GM10248 (cell line): ENCODE measurements around the gene FTCD.
"Not testable (repeated sequence)": the region's sequence is repeated elsewhere in the genome, so short reads cannot be mapped to it uniquely, and the experiment has no call there.

Experiments used
- CTCF ChIA-PET: fragments of 300-600 bp; sonication (Branson Sonifier 250); formaldehyde crosslinking; extraction: SDS; loops from one replicate; lab custom pipeline; 2021; ENCODE audit warnings: antibody characterized with exemption; lab: Yijun Ruan, JAX
- POLR2A ChIA-PET: fragments of 350-650 bp; sonication (Branson Sonifier 250); formaldehyde crosslinking; extraction: SDS; loops from one replicate; lab custom pipeline; 2020; ENCODE audit warnings: antibody characterized with exemption; lab: Yijun Ruan, JAX
- DNase-seq: peaks from one replicate; pipeline ENCODE4 v3.0.0; 2012; ENCODE audit errors: extremely low spot score
- TF ChIP-seq, protein P1 (sequence below): IDR thresholded peaks from 2 replicates; pipeline ENCODE4 v1.5.1; 2012; ENCODE audit warnings: mild to moderate bottlenecking, low read depth; ENCODE audit errors: extremely low read depth, missing control alignments, control extremely low read depth

Gene FTCD

DNA sequence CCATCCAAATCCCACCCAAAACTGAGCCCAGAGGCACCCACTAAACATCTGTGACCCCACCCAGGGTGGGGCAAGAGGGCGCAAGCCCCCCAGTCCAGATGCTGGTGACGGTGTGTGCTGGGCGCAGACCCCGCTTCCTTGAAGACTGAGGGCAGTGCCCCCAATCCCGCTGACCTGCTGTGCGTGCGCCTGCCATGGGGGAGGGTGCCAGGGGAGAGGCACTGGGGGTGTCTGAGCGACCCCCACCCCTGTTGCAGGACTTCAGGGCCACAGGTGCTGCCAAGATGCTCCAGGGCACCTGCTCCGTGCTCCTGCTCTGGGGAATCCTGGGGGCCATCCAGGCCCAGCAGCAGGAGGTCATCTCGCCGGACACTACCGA, 44.2 kb downstream of the FTCD start:
- TF ChIP-seq, protein P1, sequence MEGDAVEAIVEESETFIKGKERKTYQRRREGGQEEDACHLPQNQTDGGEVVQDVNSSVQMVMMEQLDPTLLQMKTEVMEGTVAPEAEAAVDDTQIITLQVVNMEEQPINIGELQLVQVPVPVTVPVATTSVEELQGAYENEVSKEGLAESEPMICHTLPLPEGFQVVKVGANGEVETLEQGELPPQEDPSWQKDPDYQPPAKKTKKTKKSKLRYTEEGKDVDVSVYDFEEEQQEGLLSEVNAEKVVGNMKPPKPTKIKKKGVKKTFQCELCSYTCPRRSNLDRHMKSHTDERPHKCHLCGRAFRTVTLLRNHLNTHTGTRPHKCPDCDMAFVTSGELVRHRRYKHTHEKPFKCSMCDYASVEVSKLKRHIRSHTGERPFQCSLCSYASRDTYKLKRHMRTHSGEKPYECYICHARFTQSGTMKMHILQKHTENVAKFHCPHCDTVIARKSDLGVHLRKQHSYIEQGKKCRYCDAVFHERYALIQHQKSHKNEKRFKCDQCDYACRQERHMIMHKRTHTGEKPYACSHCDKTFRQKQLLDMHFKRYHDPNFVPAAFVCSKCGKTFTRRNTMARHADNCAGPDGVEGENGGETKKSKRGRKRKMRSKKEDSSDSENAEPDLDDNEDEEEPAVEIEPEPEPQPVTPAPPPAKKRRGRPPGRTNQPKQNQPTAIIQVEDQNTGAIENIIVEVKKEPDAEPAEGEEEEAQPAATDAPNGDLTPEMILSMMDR: no peak
- DNase-seq: no peak
- CTCF ChIA-PET: no interaction called here
- POLR2A ChIA-PET: no interaction called here

DNA sequence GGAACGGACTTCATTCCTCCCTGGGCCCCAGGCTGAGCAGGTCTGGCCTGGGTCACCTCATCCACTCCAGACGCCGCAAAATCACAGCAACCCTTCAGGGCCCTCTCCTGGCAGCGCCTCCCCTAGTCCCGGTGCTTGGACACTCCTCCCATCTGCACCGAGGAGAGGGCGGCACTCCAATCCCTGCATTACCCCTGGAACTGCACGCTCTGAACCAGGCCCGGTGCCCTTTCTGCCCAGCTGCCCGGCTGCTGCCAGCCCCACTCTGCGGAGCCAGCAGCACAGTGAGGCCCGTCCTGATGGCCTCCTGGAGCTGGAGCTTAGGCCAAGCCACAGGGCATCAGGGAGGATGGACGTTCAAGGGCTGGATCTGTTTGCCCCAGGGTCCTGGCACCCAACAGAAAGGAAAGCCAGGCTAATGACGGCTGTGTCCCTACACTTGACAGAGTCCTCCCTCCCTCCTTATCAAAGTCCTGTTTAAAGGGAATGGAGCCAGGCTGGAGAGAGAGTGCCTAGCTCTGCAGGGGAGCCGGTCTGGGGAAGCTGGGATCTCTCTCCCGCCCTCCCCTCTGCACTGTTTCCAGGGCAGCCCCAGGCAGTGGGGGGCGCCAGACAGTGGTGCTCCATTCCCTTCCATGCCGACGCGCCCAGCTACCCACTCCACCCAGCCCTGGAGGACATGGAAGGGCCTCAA, 44.7 kb downstream of the FTCD start:
- ChIA-PET POLR2A (no interaction called here), CTCF (no interaction called here)
- no peak for DNase-seq
- TF ChIP-seq, protein P1: no peak

DNA sequence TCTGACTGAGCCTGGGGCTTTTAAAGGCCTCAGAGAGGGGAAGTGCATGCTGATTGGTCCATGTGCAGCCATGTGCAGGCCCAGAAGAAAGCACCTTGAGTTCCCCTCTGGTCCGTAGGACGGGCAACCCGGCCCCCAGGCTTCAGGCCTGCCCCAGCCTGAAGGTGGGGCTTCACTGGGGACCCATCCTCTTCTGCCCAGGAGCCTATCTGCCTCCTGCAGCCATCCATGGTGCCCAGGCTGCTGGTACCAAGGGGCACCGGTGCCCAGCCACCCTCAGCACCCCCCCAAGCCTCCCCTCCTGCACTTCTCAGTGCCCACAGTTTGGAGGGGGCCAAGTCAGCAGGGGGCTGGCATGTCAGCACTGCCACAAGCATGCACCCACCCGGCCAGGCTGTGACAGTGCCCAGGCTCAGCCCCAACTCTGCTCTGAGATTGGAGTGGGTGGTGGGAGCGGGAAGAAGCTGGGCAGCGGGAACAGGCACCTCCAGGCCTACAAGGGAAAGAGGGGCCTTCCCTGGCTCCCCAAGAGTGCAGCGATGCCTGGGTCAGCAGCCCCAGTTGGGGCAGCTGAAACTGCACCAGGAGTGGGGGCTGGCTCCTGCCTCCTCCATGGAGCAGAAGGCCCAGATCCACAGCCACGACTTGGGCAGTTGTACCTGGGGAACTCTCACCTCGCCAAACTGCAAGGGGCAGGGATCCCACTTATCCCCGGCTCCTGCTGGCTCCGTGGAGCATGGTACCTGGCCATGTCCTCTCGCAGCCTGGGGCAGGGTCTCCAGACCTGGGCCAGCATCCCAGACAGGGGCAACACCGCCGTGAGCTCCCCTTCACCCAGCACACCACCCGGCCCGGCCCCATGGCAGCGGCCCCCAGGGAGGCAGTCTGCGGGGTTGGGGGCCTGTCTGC, 45.8 kb downstream of the FTCD start:
- no peak for DNase-seq
- ChIA-PET CTCF (no interaction called here), POLR2A (no interaction called here)
- TF ChIP-seq, protein P1: no peak

DNA sequence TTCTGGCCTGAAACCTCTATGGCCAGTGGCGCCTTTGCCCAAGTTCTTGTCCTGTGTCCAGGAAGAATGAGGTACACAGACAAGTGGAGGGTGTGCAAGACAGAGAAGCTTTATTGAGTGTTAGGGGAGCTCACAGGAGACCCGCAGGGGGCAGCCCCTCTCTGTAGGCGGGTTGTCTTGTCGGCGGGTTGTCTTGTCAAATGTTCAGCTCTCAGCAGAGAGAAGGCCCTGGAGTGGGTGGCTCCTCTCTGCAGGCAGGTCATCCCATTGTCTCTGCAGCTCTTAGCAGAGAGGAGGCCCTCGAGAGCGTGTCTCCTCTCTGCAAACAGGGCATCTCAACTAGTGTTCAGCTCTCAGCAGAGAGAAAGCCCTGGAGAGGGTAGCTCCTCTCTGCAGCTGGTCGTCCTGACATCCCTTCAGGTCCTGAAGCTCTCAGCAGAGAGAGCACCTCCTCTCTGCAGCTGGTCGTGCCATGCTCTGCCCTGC, 46.5 kb downstream of the FTCD start:
- ChIA-PET POLR2A (no interaction called here), CTCF (no interaction called here)
- TF ChIP-seq, protein P1: no peak
- no peak for DNase-seq

DNA sequence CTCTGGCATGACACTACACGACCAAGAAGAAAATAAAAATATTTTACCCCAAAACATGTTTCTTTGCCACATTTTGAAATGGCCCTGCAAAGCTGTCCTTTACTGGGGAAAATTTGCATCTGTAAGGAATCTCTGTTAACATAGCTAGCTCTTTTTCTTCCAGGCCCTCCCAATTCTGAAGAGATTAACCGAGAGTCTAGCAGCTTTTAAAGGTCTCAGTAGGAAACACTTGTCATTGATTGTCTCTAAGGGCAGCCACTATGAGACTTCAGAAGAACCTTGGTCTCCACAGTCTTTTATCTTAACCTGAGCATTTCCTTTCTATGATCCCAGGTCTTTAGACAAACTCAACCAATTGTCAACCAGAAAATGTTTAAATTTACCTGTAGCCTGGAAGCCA, 48.0 kb downstream of the FTCD start:
- DNase-seq, POLR2A ChIA-PET, CTCF ChIA-PET: not testable (repeated sequence)

DNA sequence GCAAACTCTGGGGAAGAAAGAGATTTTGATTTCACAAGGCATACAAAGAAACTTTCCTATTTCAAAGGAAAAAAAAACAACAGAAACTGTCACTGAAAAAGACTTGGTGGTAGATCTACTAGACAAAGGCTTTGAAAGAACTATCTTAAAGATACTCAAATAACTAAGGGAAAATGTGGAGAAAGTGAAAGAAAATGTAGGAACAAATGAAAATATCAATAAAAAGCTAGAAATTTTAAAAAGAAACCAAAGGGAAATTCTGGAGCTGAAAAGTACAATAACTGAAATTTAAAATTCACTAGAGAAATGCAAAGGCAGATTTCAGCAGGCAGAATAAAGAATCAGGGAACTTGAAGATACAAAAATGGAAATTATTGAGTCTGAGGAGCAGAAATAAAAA, 51.3 kb downstream of the FTCD start:
- no peak for DNase-seq
- TF ChIP-seq, protein P1: no peak
- ChIA-PET CTCF (no interaction called here), POLR2A (no interaction called here)

DNA sequence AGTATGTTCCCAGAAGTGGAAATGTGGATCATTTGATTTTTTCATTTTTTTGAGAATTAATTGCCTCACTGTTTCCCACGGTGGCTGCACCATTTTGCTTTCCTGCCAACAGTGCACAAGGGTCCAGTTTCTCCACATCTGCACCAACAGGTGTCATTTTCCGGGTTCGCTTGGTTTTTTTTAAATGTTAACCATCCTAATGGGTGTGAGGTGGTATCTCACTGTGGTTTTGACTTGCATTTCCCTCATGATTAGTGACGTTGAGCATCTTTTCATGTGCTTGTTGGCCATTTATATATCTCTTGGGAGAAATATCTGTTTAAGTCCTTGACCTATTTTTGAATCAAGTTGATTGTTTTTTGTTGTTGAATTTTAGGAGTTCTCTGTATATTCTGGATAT, 54.5 kb downstream of the FTCD start:
- ChIA-PET POLR2A (no interaction called here), CTCF (no interaction called here)
- DNase-seq: no peak
- TF ChIP-seq, protein P1: no peak
